Adipocyte (in vitro differentiated cells): Measurements from ENCODE around the gene F10.
"Not testable (repeated sequence)": the region's sequence is repeated elsewhere in the genome, so short reads cannot be mapped to it uniquely, and the experiment has no call there.

ENCODE experiments used
- DNase-seq: peaks from one replicate; pipeline ENCODE4 v3.0.0-alpha.2; 2015; ENCODE audit warnings: low read depth
- H3K27me3 ChIP-seq: replicated peaks from 2 replicates; pipeline ENCODE4 v1.7.0; 2013; ENCODE audit warnings: mild to moderate bottlenecking, low read length, moderate library complexity; ENCODE audit not compliant: control insufficient read depth, insufficient read depth
- H3K36me3 ChIP-seq: 2 replicates; pipeline ENCODE4 v1.7.0; 2013; ENCODE audit warnings: low read length, mild to moderate bottlenecking, moderate library complexity; ENCODE audit not compliant: control insufficient read depth, insufficient read depth, severe bottlenecking
- H3K4me1 ChIP-seq: 2 replicates; pipeline ENCODE4 v1.7.0; 2013; ENCODE audit warnings: mild to moderate bottlenecking, low read length, moderate library complexity; ENCODE audit not compliant: control insufficient read depth, insufficient read depth
- H3K4me3 ChIP-seq: 2 replicates; pipeline ENCODE4 v1.7.0; 2013; ENCODE audit warnings: mild to moderate bottlenecking, low read length, moderate library complexity
- H3K9ac ChIP-seq: 2 replicates; pipeline ENCODE4 v1.7.0; 2013; ENCODE audit warnings: mild to moderate bottlenecking, low read length, moderate library complexity
- H3K9me3 ChIP-seq: 2 replicates; pipeline ENCODE4 v1.7.0; 2013; ENCODE audit warnings: mild to moderate bottlenecking, low read length, moderate library complexity; ENCODE audit not compliant: control insufficient read depth

The F10 gene

GRCh38 chr13:113105921-113106452, 16.6 kb upstream of the F10 start:
- Histone ChIP-seq H3K4me1 (peaks cover 4% of the 10 kb centered on the region), H3K9me3 (no peaks in the 10 kb centered on the region), H3K27me3 (peaks cover 16% of the 10 kb centered on the region), H3K9ac (no peak overlapping the region), H3K36me3 (no peaks in the 10 kb centered on the region), H3K4me3 (no peak overlapping the region)
- no peak for DNase-seq

- H3K27me3 ChIP-seq = peaks cover 18% of the 10 kb centered on the region
- H3K9me3 ChIP-seq = no peaks in the 10 kb centered on the region
- H3K4me3 ChIP-seq = no peak overlapping the region
- H3K9ac ChIP-seq = no peak overlapping the region
- H3K36me3 ChIP-seq = no peaks in the 10 kb centered on the region
- peaks cover 4% of the 10 kb centered on the region for H3K4me1 ChIP-seq
- no peak for DNase-seq
These were observed 15.8 kb upstream of the F10 start for GRCh38 chr13:113106711-113107351.

GRCh38 chr13:113108521-113108920, 14.1 kb upstream of the F10 start:
- not testable (repeated sequence) for H3K4me1 ChIP-seq, H3K9ac ChIP-seq, DNase-seq

GRCh38 chr13:113109151-113110047, 13.2 kb upstream of the F10 start:
- H3K4me1 ChIP-seq = peaks cover 4% of the 10 kb centered on the region
- H3K36me3 ChIP-seq = no peaks in the 10 kb centered on the region
- H3K27me3 ChIP-seq = peaks cover 12% of the 10 kb centered on the region
- no peaks in the 10 kb centered on the region for H3K9me3 ChIP-seq
- H3K4me3 ChIP-seq = no peak overlapping the region
- no peak overlapping the region for H3K9ac ChIP-seq
- DNase-seq = no peak

More at GRCh38 chr13:113108521-113108920, 14.1 kb upstream of the F10 start:
- not testable (repeated sequence) for H3K36me3 ChIP-seq, H3K9me3 ChIP-seq, H3K4me3 ChIP-seq
- peaks cover 12% of the 10 kb centered on the region for H3K27me3 ChIP-seq

GRCh38 chr13:113110048-113110851, 12.3 kb upstream of the F10 start:
- no peaks in the 10 kb centered on the region for H3K9me3 ChIP-seq
- no peaks in the 10 kb centered on the region for H3K36me3 ChIP-seq
- H3K4me1 ChIP-seq = peaks cover 3% of the 10 kb centered on the region
- H3K4me3 ChIP-seq = peak overlapping the region; percentile 70
- H3K27me3 ChIP-seq = peaks cover 20% of the 10 kb centered on the region
- DNase-seq = peak; percentile 31
- H3K9ac ChIP-seq = no peak overlapping the region

- no peaks in the 10 kb centered on the region for H3K4me1 ChIP-seq
- H3K4me3 ChIP-seq = peak overlapping the region; percentile 70
- H3K36me3 ChIP-seq = no peaks in the 10 kb centered on the region
- no peak for DNase-seq
- no peaks in the 10 kb centered on the region for H3K9me3 ChIP-seq
- H3K27me3 ChIP-seq = peaks cover 21% of the 10 kb centered on the region
- H3K9ac ChIP-seq = no peak overlapping the region
These were observed 11.7 kb upstream of the F10 start for GRCh38 chr13:113110852-113111315.

GRCh38 chr13:113111821-113112220, 10.8 kb upstream of the F10 start:
- not testable (repeated sequence) for H3K4me3 ChIP-seq, H3K9ac ChIP-seq, H3K36me3 ChIP-seq, H3K9me3 ChIP-seq, H3K4me1 ChIP-seq, DNase-seq
- H3K27me3 ChIP-seq = peaks cover 21% of the 10 kb centered on the region

GRCh38 chr13:113112475-113112874, 10.1 kb upstream of the F10 start:
- DNase-seq, H3K9ac ChIP-seq, H3K4me1 ChIP-seq, H3K4me3 ChIP-seq, H3K36me3 ChIP-seq, H3K9me3 ChIP-seq: not testable (repeated sequence)
- peaks cover 21% of the 10 kb centered on the region for H3K27me3 ChIP-seq

GRCh38 chr13:113112893-113113845, 9.4 kb upstream of the F10 start:
- H3K36me3 ChIP-seq = no peaks in the 10 kb centered on the region
- peaks cover 26% of the 10 kb centered on the region for H3K27me3 ChIP-seq
- H3K4me1 ChIP-seq = no peaks in the 10 kb centered on the region
- H3K9ac ChIP-seq = no peak overlapping the region
- DNase-seq = no peak
- H3K9me3 ChIP-seq = no peaks in the 10 kb centered on the region
- no peak overlapping the region for H3K4me3 ChIP-seq

- DNase-seq = no peak
- H3K27me3 ChIP-seq = peaks cover 33% of the 10 kb centered on the region
- no peaks in the 10 kb centered on the region for H3K9me3 ChIP-seq
- no peaks in the 10 kb centered on the region for H3K36me3 ChIP-seq
- H3K4me1 ChIP-seq = no peaks in the 10 kb centered on the region
- H3K4me3 ChIP-seq = no peak overlapping the region
- H3K9ac ChIP-seq = no peak overlapping the region
These were observed 8.7 kb upstream of the F10 start for GRCh38 chr13:113113846-113114271.
